ENCODE data around the gene ERG. TPM values are rescaled to one million over a fixed set of nuclear protein-coding genes. Genes with fewer than 3 reads are reported as not detected.

The ERG gene
- total RNA-seq, 1 experiment from 2014 or later = not detected

DNA sequence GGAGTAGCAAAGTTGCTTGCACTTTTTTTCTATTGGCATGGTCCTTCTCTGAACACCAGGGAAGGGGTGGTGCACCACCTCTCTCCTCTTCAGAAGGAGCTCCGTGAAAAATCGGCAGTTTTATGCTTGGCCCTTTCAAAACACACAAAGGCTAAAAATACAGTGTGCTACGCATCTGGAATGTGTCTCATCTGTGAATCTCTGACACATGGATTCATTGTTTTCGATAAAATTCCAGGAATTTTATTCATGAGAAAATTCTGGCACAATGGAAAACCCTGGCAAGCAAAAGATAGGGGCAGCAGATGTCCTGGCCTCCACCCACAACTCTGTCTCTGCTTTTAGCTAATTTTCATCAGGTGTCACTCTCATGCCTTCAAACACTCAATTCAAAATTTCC, 42.9 kb downstream of the ERG start:
- H3K4me1 Mint-ChIP-seq (ENCODE audit: low read depth, unreplicated experiment) = no peaks in the 10 kb centered on the region
- CTCF ChIA-PET = no interaction called here
- intact Hi-C loops (cut with micrococcal nuclease; ENCODE audit: unreplicated experiment) = no loop called here
- TF ChIP-seq, protein P1, sequence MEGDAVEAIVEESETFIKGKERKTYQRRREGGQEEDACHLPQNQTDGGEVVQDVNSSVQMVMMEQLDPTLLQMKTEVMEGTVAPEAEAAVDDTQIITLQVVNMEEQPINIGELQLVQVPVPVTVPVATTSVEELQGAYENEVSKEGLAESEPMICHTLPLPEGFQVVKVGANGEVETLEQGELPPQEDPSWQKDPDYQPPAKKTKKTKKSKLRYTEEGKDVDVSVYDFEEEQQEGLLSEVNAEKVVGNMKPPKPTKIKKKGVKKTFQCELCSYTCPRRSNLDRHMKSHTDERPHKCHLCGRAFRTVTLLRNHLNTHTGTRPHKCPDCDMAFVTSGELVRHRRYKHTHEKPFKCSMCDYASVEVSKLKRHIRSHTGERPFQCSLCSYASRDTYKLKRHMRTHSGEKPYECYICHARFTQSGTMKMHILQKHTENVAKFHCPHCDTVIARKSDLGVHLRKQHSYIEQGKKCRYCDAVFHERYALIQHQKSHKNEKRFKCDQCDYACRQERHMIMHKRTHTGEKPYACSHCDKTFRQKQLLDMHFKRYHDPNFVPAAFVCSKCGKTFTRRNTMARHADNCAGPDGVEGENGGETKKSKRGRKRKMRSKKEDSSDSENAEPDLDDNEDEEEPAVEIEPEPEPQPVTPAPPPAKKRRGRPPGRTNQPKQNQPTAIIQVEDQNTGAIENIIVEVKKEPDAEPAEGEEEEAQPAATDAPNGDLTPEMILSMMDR (IDR thresholded peaks at IDR 0.05; ENCODE audit: unreplicated experiment) = no peak
- H3K36me3 Mint-ChIP-seq (ENCODE audit: insufficient read depth, unreplicated experiment) = no peaks in the 10 kb centered on the region
- no peak for DNase-seq
- no peak overlapping the region for H3K27ac Mint-ChIP-seq (ENCODE audit: unreplicated experiment)
- no peak overlapping the region for H3K4me3 Mint-ChIP-seq (ENCODE audit: low read depth, unreplicated experiment)
- BruUV-seq (replicated peaks) = no TSS peak
- H3K9me3 Mint-ChIP-seq (ENCODE audit: low read depth, unreplicated experiment) = no peaks in the 10 kb centered on the region
- H3K27me3 Mint-ChIP-seq (ENCODE audit: unreplicated experiment) = peaks cover 55% of the 10 kb centered on the region

DNA sequence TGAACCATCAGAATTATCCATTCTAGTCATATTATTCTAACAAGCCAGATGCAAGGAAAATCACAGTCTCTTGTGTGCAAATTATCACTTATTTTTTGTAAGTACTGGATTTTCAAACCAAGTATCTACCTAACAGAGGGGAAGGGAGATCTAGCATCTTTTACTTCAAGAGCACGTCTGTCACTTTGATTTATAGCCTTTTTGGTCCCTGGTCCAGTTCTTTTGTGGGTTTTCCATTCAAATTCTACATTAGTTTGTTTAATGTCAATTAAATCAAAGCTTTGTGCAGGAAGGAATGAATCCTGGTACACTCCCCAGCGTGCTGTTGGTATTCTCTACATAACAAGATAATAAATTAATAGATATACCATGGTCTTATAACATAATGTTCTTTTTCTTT, 43.6 kb downstream of the ERG start:
- CTCF ChIA-PET = no interaction called here
- TF ChIP-seq, protein P1 (IDR thresholded peaks at IDR 0.05; ENCODE audit: unreplicated experiment) = no peak
- Mint-ChIP-seq H3K4me1 (ENCODE audit: low read depth, unreplicated experiment) (no peaks in the 10 kb centered on the region), H3K4me3 (ENCODE audit: low read depth, unreplicated experiment) (no peak overlapping the region), H3K36me3 (ENCODE audit: insufficient read depth, unreplicated experiment) (no peaks in the 10 kb centered on the region), H3K27me3 (ENCODE audit: unreplicated experiment) (peaks cover 58% of the 10 kb centered on the region), H3K27ac (ENCODE audit: unreplicated experiment) (no peak overlapping the region), H3K9me3 (ENCODE audit: low read depth, unreplicated experiment) (no peaks in the 10 kb centered on the region)
- no TSS peak for BruUV-seq (replicated peaks)
- intact Hi-C loops (cut with micrococcal nuclease; ENCODE audit: unreplicated experiment) = no loop called here
- DNase-seq = no peak

DNA sequence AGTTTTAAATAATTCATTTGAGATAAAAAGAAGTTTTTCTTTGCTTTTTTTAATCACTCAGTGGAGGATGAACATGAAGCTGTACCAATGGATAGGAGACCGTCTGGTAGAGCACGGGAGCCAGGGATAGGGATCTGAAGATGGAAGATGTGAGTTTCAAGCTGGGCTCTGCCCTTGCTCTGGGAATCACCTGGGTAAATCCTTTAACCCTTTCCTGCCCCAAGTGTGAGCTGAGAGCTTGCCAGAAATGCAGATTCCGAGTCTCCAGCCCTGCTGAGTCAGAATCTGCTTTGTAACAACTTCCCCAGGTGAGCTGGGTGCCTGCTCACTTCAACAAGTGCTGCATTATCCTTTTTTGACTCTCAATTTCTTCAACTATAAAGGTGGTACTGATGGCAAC, 44.1 kb downstream of the ERG start:
- Mint-ChIP-seq H3K9me3 (ENCODE audit: low read depth, unreplicated experiment) (no peaks in the 10 kb centered on the region), H3K27ac (ENCODE audit: unreplicated experiment) (no peak overlapping the region), H3K27me3 (ENCODE audit: unreplicated experiment) (peaks cover 54% of the 10 kb centered on the region), H3K36me3 (ENCODE audit: insufficient read depth, unreplicated experiment) (no peaks in the 10 kb centered on the region), H3K4me1 (ENCODE audit: low read depth, unreplicated experiment) (no peaks in the 10 kb centered on the region), H3K4me3 (ENCODE audit: low read depth, unreplicated experiment) (no peak overlapping the region)
- no peak for DNase-seq
- TF ChIP-seq, protein P1 (IDR thresholded peaks at IDR 0.05; ENCODE audit: unreplicated experiment) = no peak
- CTCF ChIA-PET = no interaction called here
- intact Hi-C loops (cut with micrococcal nuclease; ENCODE audit: unreplicated experiment) = no loop called here
- no TSS peak for BruUV-seq (replicated peaks)

DNA sequence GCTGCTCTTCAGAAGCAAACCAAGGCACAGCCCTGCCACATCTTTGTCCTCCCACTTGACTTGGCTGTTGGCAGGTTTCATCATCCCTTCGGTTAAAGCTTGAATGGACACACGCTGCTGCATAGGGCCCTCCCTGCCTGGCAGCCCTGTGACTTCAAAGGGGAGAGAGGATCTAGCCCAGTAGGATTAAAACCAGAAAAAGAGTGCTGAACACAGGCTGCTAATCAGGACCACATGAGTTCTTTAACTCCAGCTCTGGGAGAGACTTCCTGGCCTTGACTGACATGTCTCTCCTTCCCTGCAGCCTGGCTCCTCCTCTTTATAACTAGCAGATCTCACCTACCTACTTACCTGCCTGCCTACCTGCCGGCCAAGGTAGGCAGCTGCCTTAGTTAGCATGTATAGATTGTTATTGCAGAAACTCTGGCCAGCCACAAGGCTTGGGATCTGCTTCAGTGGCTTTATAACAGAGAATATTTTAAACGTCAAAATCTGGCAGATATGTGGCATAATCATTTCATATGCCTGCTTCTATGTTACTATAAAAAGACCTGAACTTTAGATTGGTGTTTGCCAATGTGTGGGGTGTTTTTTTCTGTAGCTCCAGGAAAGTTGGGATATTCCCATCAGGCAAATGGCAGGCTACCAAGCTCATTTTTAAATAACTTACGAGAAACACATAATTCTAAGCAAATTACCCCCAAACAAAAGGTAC, 49.4 kb downstream of the ERG start:
- H3K9me3 Mint-ChIP-seq (ENCODE audit: low read depth, unreplicated experiment) = no peaks in the 10 kb centered on the region
- CTCF ChIA-PET = no interaction called here
- no peak overlapping the region for H3K4me3 Mint-ChIP-seq (ENCODE audit: low read depth, unreplicated experiment)

More for the DNA sequence above, 49.4 kb downstream of the ERG start:
- BruUV-seq (replicated peaks) = no TSS peak
- Mint-ChIP-seq H3K27ac (ENCODE audit: unreplicated experiment) (no peak overlapping the region), H3K36me3 (ENCODE audit: insufficient read depth, unreplicated experiment) (no peaks in the 10 kb centered on the region), H3K27me3 (ENCODE audit: unreplicated experiment) (peaks cover 60% of the 10 kb centered on the region), H3K4me1 (ENCODE audit: low read depth, unreplicated experiment) (no peaks in the 10 kb centered on the region)
- intact Hi-C loops (cut with micrococcal nuclease; ENCODE audit: unreplicated experiment) = no loop called here
- DNase-seq = no peak
- TF ChIP-seq, protein P1 (IDR thresholded peaks at IDR 0.05; ENCODE audit: unreplicated experiment) = no peak

Data from Calu3 (cell line).